GM12878 (cell line): ENCODE results near the gene ARHGEF26. TPM values are rescaled to one million over a fixed set of nuclear protein-coding genes. Genes with fewer than 3 reads are reported as not detected.

Experiments used
- ATAC-seq: fragments of 200-7000 bp; cut with Tn5 transposase; 3 replicates; pipeline ENCODE4 v1.9.1; 2020; ENCODE audit warnings: mild to moderate bottlenecking, moderate library complexity
- BruUV-seq: library from RNA; stranded (reverse); fragments of 400-500 nt; replicated peaks from 2 replicates; lab custom pipeline; 2021; lab: Mats Ljungman, UMichigan
- CTCF ChIA-PET: fragments of 300-600 bp; sonication (Branson Sonifier 250); formaldehyde crosslinking; extraction: SDS; loops from one replicate; lab custom pipeline; 2021; ENCODE audit warnings: inconsistent platforms; lab: Yijun Ruan, JAX
- POLR2A ChIA-PET: fragments of 350-600 bp; formaldehyde crosslinking; extraction: SDS; loops from one replicate; lab custom pipeline; 2021; ENCODE audit warnings: inconsistent platforms; lab: Charles Lee
- RAD21 ChIA-PET: fragments of 300-600 bp; sonication (Branson Sonifier 250); formaldehyde crosslinking; loops from one replicate; lab custom pipeline; 2023; ENCODE audit warnings: antibody characterized with exemption; ENCODE audit not compliant: unreplicated experiment; lab: Charles Lee
- SMC1A ChIA-PET: fragments of 300-600 bp; sonication (Branson Sonifier 250); formaldehyde crosslinking; loops from one replicate; lab custom pipeline; 2023; ENCODE audit not compliant: unreplicated experiment, uncharacterized antibody; lab: Charles Lee
- DNase-seq: peaks from one replicate; pipeline ENCODE4 v3.0.0-alpha.2; 2011; ENCODE audit warnings: low read depth, low spot score
- FAIRE-seq: peaks from 3 replicates; lab custom pipeline; 2011; peaks lifted over from hg19 to GRCh38; lab: Jason Lieb, UNC
- H2AFZ ChIP-seq: 2 replicates; pipeline ENCODE4 v1.6.0; 2011; ENCODE audit warnings: low read depth, low read length, control low read depth; ENCODE audit not compliant: control insufficient read depth
- H3K27ac ChIP-seq: 2 replicates; pipeline ENCODE4 v1.5.1; 2011; ENCODE audit warnings: control low read depth; ENCODE audit not compliant: control insufficient read depth, insufficient read depth
- H3K27me3 ChIP-seq, 2 experiments: replicated peaks in 1 of 2; 2 replicates each; pipeline versions ENCODE4 v1.6.0 to v1.6.1; 2011; ENCODE audit warnings: low read length in 1 of 2; ENCODE audit not compliant: control insufficient read depth in 2 of 2, insufficient read depth in 2 of 2
- H3K36me3 ChIP-seq, 2 experiments: 2 replicates each; pipeline ENCODE4 v1.5.1; 2011; ENCODE audit warnings: low read length in 1 of 2; ENCODE audit not compliant: control insufficient read depth in 2 of 2, insufficient read depth in 2 of 2
- H3K4me1 ChIP-seq: 2 replicates; pipeline ENCODE4 v1.6.1; 2011; ENCODE audit warnings: mild to moderate bottlenecking, low read length, moderate library complexity, mixed read lengths; ENCODE audit not compliant: control insufficient read depth, insufficient read depth
- H3K4me2 ChIP-seq: 2 replicates; pipeline ENCODE4 v1.6.0; 2011; ENCODE audit warnings: control low read depth; ENCODE audit not compliant: control insufficient read depth, insufficient read depth
- H3K4me3 ChIP-seq: fragments of 200-600 bp; sonication (generic); 2 replicates; pipeline ENCODE4 v1.5.1; 2016
- H3K79me2 ChIP-seq: 2 replicates; pipeline ENCODE4 v1.6.0; 2011; ENCODE audit warnings: low read length; ENCODE audit not compliant: control insufficient read depth, insufficient read depth
- H3K9ac ChIP-seq: 2 replicates; pipeline ENCODE4 v1.8.0; 2011; ENCODE audit warnings: low read length, control low read depth, mixed read lengths; ENCODE audit not compliant: control insufficient read depth, insufficient read depth
- H3K9me3 ChIP-seq: replicated peaks from 3 replicates; pipeline ENCODE4 v1.5.1; 2011; ENCODE audit warnings: mild to moderate bottlenecking, low read length; ENCODE audit not compliant: control insufficient read depth, insufficient read depth
- H4K20me1 ChIP-seq: 2 replicates; pipeline ENCODE4 v1.6.0; 2011; ENCODE audit not compliant: control insufficient read depth, insufficient read depth
- BACH1 ChIP-seq: fragments of 450-650 bp; IDR thresholded peaks from 2 replicates; pipeline ENCODE4 v1.6.1; 2017; ENCODE audit warnings: mild to moderate bottlenecking, borderline replicate concordance
- CEBPB ChIP-seq, 2 experiments: fragments of 150-350 bp in 1 of 2; IDR thresholded peaks; 2 replicates each; pipeline ENCODE4 v1.6.1; 2012 to 2014; ENCODE audit warnings: low read depth in 2 of 2, low read length in 2 of 2, borderline replicate concordance in 1 of 2, inconsistent platforms in 1 of 2
- GABPA ChIP-seq: IDR thresholded peaks from 2 replicates; pipeline ENCODE4 v1.6.1; 2014; ENCODE audit warnings: antibody characterized with exemption, low read depth, mild to moderate bottlenecking, inconsistent platforms
- IKZF1 ChIP-seq: fragments of 450-650 bp; conservative IDR thresholded peaks from 2 replicates; pipeline ENCODE4 v1.6.1; 2017; ENCODE audit warnings: antibody characterized with exemption, mild to moderate bottlenecking
- MEF2B ChIP-seq: fragments of 450-650 bp; IDR thresholded peaks from 2 replicates; pipeline ENCODE4 v1.6.1; 2018; ENCODE audit warnings: mild to moderate bottlenecking, moderate library complexity; ENCODE audit not compliant: partially characterized antibody, poor library complexity, severe bottlenecking
- MTA2 ChIP-seq: fragments of 450-650 bp; IDR thresholded peaks from 2 replicates; pipeline ENCODE4 v1.6.1; 2016; ENCODE audit warnings: low read depth, mild to moderate bottlenecking, moderate library complexity
- SMARCA5 ChIP-seq: fragments of 450-650 bp; IDR thresholded peaks from 2 replicates; pipeline ENCODE4 v1.6.1; 2017; ENCODE audit warnings: mild to moderate bottlenecking
- SPI1 ChIP-seq: IDR thresholded peaks from 2 replicates; pipeline ENCODE4 v1.6.1; 2011; ENCODE audit warnings: low read depth, mild to moderate bottlenecking, low read length, moderate library complexity, borderline replicate concordance; ENCODE audit not compliant: insufficient read depth
- STAT1 ChIP-seq: fragments of 450-650 bp; conservative IDR thresholded peaks from 2 replicates; pipeline ENCODE4 v1.6.1; 2014; ENCODE audit warnings: antibody characterized with exemption, mild to moderate bottlenecking
- YY1 ChIP-seq: IDR thresholded peaks from 2 replicates; pipeline ENCODE4 v1.6.1; 2011; ENCODE audit warnings: low read depth, mild to moderate bottlenecking, low read length
- ZNF207 ChIP-seq: fragments of 450-650 bp; IDR thresholded peaks from 2 replicates; pipeline ENCODE4 v1.6.1; 2014; ENCODE audit warnings: antibody characterized with exemption, mild to moderate bottlenecking, borderline replicate concordance
- ZSCAN29 ChIP-seq: fragments of 450-650 bp; IDR thresholded peaks from 2 replicates; pipeline ENCODE4 v1.6.1; 2017; ENCODE audit warnings: mild to moderate bottlenecking, moderate library complexity
- WGBS: methylation state at CpG from one replicate; pipeline ENCODE4 v1.1.6; 2016; ENCODE audit warnings: low lambda C conversion rate; ENCODE audit not compliant: insufficient replicate concordance, insufficient coverage; ENCODE audit errors: missing lambda C conversion rate; 5-methylcytosine and 5-hydroxymethylcytosine counted together
- in situ Hi-C: fragments of 300-500 bp; cut with MboI; formaldehyde crosslinking; loops from 9 replicates; pipeline ENCODE4 v1.14.3; 2018; ENCODE audit warnings: mixed read lengths
- intact Hi-C: fragments of 100-400 bp; cut with micrococcal nuclease; formaldehyde crosslinking; loops from one replicate; pipeline ENCODE4 v1.14.2; 2022; ENCODE audit not compliant: unreplicated experiment
- polyA plus RNA-seq, 11 experiments: library from polyadenylated mRNA; depleted of rRNA in 4 of 11; unstranded in 6 of 11; stranded (reverse) in 5 of 11; fragments of >200 nt; fragmentation: Nextera tagmentation in 4 of 11; fragmentation: Illumina TruSeq in 1 of 11; extraction: Ambion mirVana in 4 of 11; extraction: Trizol in 1 of 11; gene quantifications; 1 replicate in 1 of 11; 2 replicates in 10 of 11; pipeline versions ENCODE4 v1.2.1 to v1.2.3, GENCODE V29; 2011 to 2016; ENCODE audit warnings: inconsistent platforms in 2 of 11, missing spikeins in 2 of 11, low read depth in 1 of 11
- total RNA-seq, 4 experiments: library from RNA; depleted of rRNA in 3 of 4; stranded (reverse); fragments of >200 nt in 3 of 4; fragmentation: Illumina TruSeq in 1 of 4; extraction: Trizol in 1 of 4; gene quantifications; 2 replicates each; pipeline versions ENCODE4 v1.2.1 to v1.2.3, GENCODE V29; 2013 to 2021
- TF ChIP-seq, protein P1 (sequence below), 3 experiments: IDR thresholded peaks in 2 of 3; conservative IDR thresholded peaks in 1 of 3; 2 replicates each; pipeline ENCODE4 v1.5.1; 2011; ENCODE audit warnings: low read depth in 3 of 3, low read length in 3 of 3, mild to moderate bottlenecking in 3 of 3, control low read depth in 2 of 3, moderate library complexity in 2 of 3, inconsistent platforms in 1 of 3, mixed read lengths in 1 of 3; ENCODE audit not compliant: control insufficient read depth in 2 of 3, insufficient read depth in 1 of 3; ENCODE audit errors: extremely low read depth in 1 of 3

Gene ARHGEF26
- total and polyA plus RNA-seq, 10 of the 15 experiments (the other 5 are each of a cell fraction or from before 2014, with no cell fraction given), result 0.02 to 0.47 (median 0.05) TPM; not detected in 1

DNA sequence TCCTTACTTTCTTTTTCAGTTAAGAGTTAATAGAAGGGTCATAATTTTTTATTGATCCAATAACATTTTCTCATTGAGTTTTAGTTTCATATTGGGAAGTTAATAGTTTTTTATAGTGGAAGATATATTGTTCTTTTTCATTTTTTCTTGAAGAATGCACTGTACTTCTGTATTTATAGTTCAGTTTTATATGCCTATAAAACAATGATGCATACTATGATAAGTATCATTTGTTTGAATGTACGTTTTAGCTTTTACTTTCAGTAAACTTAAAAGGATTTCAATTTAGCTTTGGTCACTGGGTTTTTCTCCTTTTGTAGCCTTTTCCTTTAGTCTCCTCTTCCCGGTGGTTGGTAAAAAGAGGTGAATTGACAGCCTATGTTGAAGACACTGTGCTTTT is 104.3 kb downstream of the ARHGEF26 start:
- BruUV-seq, result no TSS peak
- intact Hi-C loops (no loop called here), in situ Hi-C loops (no loop called here)
- Histone ChIP-seq H3K27ac (no peak overlapping the region), H3K27me3 (no peaks in the 10 kb centered on the region), H3K79me2 (no peaks in the 10 kb centered on the region), H3K4me1 (no peaks in the 10 kb centered on the region), H2AFZ (no peak overlapping the region), H3K4me3 (no peak overlapping the region), H3K4me2 (no peak overlapping the region), H3K9me3 (no peaks in the 10 kb centered on the region), H3K36me3 (no peaks in the 10 kb centered on the region), H4K20me1 (no peaks in the 10 kb centered on the region), H3K9ac (no peak overlapping the region)
- ChIA-PET SMC1A (no interaction called here), RAD21 (no interaction called here), CTCF (no interaction called here), POLR2A (no interaction called here)
- ATAC-seq, result no peak
- no peak for FAIRE-seq
- no peak for DNase-seq
- 50% methylated on average over 2 of the region's 2 CpGs for WGBS
- TF ChIP-seq, protein P1, sequence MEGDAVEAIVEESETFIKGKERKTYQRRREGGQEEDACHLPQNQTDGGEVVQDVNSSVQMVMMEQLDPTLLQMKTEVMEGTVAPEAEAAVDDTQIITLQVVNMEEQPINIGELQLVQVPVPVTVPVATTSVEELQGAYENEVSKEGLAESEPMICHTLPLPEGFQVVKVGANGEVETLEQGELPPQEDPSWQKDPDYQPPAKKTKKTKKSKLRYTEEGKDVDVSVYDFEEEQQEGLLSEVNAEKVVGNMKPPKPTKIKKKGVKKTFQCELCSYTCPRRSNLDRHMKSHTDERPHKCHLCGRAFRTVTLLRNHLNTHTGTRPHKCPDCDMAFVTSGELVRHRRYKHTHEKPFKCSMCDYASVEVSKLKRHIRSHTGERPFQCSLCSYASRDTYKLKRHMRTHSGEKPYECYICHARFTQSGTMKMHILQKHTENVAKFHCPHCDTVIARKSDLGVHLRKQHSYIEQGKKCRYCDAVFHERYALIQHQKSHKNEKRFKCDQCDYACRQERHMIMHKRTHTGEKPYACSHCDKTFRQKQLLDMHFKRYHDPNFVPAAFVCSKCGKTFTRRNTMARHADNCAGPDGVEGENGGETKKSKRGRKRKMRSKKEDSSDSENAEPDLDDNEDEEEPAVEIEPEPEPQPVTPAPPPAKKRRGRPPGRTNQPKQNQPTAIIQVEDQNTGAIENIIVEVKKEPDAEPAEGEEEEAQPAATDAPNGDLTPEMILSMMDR (IDR thresholded peaks at IDR 0.05 in 2 of 3, conservative IDR thresholded peaks at IDR 0.05 in 1 of 3; ENCODE audit: control insufficient read depth in 2 of 3, extremely low read depth in 1 of 3, insufficient read depth in 1 of 3, low read depth in 3 of 3, low read length in 3 of 3), result no peak
- TF ChIP-seq SPI1 (no peak), YY1 (no peak), GABPA (no peak), ZSCAN29 (no peak), IKZF1 (no peak), STAT1 (no peak), SMARCA5 (no peak), ZNF207 (no peak), CEBPB (IDR thresholded peaks at IDR 0.05; ENCODE audit: borderline replicate concordance in 1 of 2, low read depth in 2 of 2, low read length in 2 of 2) (no peak), BACH1 (no peak), MEF2B (no peak), MTA2 (no peak)
